Panc1 (cell line): ENCODE data around the gene FBXL12. TPM values are rescaled to one million over a fixed set of nuclear protein-coding genes. Genes with fewer than 3 reads are reported as not detected.
A peak's percentile ranks its signal among the peaks of the same experiment; 100 is the strongest.

Experiments
- ATAC-seq: fragments of 200-7000 bp; cut with Tn5 transposase; 2 replicates; pipeline ENCODE4 v1.9.1; 2020; ENCODE audit warnings: mild to moderate bottlenecking, moderate library complexity
- BruUV-seq: library from RNA; stranded (reverse); fragments of 400-500 nt; replicated peaks from 2 replicates; lab custom pipeline; 2021; lab: Mats Ljungman, UMichigan
- CTCF ChIA-PET: fragments of 300-600 bp; sonication (Branson Sonifier 250); formaldehyde crosslinking; loops from one replicate; lab custom pipeline; 2022; ENCODE audit warnings: antibody characterized with exemption; lab: Charles Lee
- POLR2A ChIA-PET: fragments of 300-600 bp; sonication (Branson Sonifier 250); formaldehyde crosslinking; loops from one replicate; lab custom pipeline; 2022; ENCODE audit warnings: antibody characterized with exemption; lab: Charles Lee
- DNase-seq: peaks from one replicate; pipeline ENCODE4 v3.0.0-alpha.2; 2010; ENCODE audit warnings: low read depth, low spot score
- H3K27ac ChIP-seq: 2 replicates; pipeline ENCODE4 v1.5.1; 2011; ENCODE audit warnings: mild to moderate bottlenecking, low read length, inconsistent platforms
- H3K27me3 ChIP-seq: fragments of 200-500 bp; sonication (Bioruptor generic); 2 replicates; pipeline ENCODE4 v1.6.0; 2014; ENCODE audit warnings: low read length, inconsistent platforms; ENCODE audit not compliant: control insufficient read depth, insufficient read depth
- H3K36me3 ChIP-seq: fragments of 200-500 bp; sonication (Bioruptor generic); 2 replicates; pipeline ENCODE4 v1.5.1; 2014; ENCODE audit warnings: inconsistent platforms, mild to moderate bottlenecking, low read length, moderate library complexity; ENCODE audit not compliant: control insufficient read depth, insufficient read depth
- H3K4me1 ChIP-seq: 2 replicates; pipeline ENCODE4 v1.5.1; 2011; ENCODE audit warnings: inconsistent platforms, mild to moderate bottlenecking, low read length, moderate library complexity; ENCODE audit not compliant: control insufficient read depth, insufficient read depth
- H3K4me3 ChIP-seq, 2 experiments: 2 replicates each; pipeline ENCODE4 v1.5.1; 2011 to 2012; ENCODE audit warnings: low read depth in 2 of 2, low read length in 2 of 2, mild to moderate bottlenecking in 2 of 2, inconsistent platforms in 1 of 2, moderate library complexity in 1 of 2
- H3K9me3 ChIP-seq: fragments of 200-500 bp; sonication (Bioruptor generic); 2 replicates; pipeline ENCODE4 v1.5.1; 2014; ENCODE audit warnings: low read depth, mild to moderate bottlenecking, inconsistent platforms, low read length, moderate library complexity; ENCODE audit not compliant: control insufficient read depth, insufficient read depth
- POLR2AphosphoS5 ChIP-seq: IDR thresholded peaks from 2 replicates; pipeline ENCODE4 v1.6.1; 2012; ENCODE audit warnings: mild to moderate bottlenecking, low read depth, low read length, moderate library complexity
- SIN3A ChIP-seq: IDR thresholded peaks from 2 replicates; pipeline ENCODE4 v1.6.1; 2012; ENCODE audit warnings: low read depth, mild to moderate bottlenecking, low read length, moderate library complexity, borderline replicate concordance; ENCODE audit not compliant: insufficient read depth
- TCF7L2 ChIP-seq: IDR thresholded peaks from 2 replicates; pipeline ENCODE4 v1.6.1; 2011; ENCODE audit warnings: mild to moderate bottlenecking, low read depth, low read length, inconsistent platforms
- in situ Hi-C: cut with HindIII; loops from 2 replicates; pipeline ENCODE4 v1.10.0; 2016; ENCODE audit warnings: low sequenced_read_pairs, low pct_unique_long_range_greater_than_20kb
- intact Hi-C: fragments of 100-400 bp; cut with micrococcal nuclease; formaldehyde crosslinking; loops from one replicate; pipeline ENCODE4 v1.10.0; 2022; ENCODE audit not compliant: unreplicated experiment
- total RNA-seq: library from RNA; stranded (reverse); gene quantifications from one replicate; pipeline ENCODE4 v1.2.1, GENCODE V29; 2021; ENCODE audit not compliant: unreplicated experiment
- TF ChIP-seq, protein P1 (sequence below): fragments of 450-650 bp; IDR thresholded peaks from 2 replicates; pipeline ENCODE4 v1.5.1; 2017; ENCODE audit warnings: mild to moderate bottlenecking
- TF ChIP-seq, protein P2 (sequence below), 2 experiments: IDR thresholded peaks; 2 replicates each; pipeline ENCODE4 v1.6.1; 2011 to 2012; ENCODE audit warnings: low read depth in 2 of 2, control low read depth in 1 of 2, low read length in 1 of 2, mild to moderate bottlenecking in 1 of 2, moderate library complexity in 1 of 2; ENCODE audit not compliant: insufficient read depth in 1 of 2

The FBXL12 gene
- total RNA-seq, 1 experiment from 2014 or later, result 29.2 TPM

DNA sequence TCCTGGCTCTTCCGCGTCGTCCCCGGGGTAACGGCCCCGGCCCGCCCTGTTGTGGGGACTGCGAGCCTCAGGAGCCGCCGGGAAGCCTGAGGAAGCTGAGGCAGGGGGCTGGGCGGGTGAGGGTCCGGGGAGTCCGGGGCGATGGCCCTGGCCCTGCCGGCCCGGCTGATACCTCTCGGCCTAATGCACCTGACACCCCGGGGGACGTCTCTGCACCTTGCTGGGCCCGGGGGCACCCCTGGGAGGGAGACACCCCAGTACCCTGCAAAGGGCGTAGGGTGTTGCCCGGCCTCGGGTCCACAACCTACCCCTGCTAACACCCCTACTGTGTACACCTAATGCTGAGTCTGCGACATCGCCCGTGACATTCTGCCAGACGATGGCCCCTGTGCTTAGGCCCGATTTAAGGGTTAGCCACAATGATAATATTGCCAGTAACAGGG, 16.6 kb upstream of the FBXL12 start:
- Histone ChIP-seq H3K36me3 (peaks cover 8% of the 10 kb centered on the region), H3K9me3 (no peaks in the 10 kb centered on the region), H3K4me3 (peak overlapping the region; percentile 73 to 74), H3K27me3 (no peaks in the 10 kb centered on the region), H3K4me1 (0 out of 2 replicates have a peak, but pooled peaks cover 4% of the 10 kb centered on the region), H3K27ac (peak overlapping the region; percentile 70)
- no peak for TF ChIP-seq POLR2AphosphoS5
- no peak for TF ChIP-seq SIN3A
- TF ChIP-seq, protein P1, sequence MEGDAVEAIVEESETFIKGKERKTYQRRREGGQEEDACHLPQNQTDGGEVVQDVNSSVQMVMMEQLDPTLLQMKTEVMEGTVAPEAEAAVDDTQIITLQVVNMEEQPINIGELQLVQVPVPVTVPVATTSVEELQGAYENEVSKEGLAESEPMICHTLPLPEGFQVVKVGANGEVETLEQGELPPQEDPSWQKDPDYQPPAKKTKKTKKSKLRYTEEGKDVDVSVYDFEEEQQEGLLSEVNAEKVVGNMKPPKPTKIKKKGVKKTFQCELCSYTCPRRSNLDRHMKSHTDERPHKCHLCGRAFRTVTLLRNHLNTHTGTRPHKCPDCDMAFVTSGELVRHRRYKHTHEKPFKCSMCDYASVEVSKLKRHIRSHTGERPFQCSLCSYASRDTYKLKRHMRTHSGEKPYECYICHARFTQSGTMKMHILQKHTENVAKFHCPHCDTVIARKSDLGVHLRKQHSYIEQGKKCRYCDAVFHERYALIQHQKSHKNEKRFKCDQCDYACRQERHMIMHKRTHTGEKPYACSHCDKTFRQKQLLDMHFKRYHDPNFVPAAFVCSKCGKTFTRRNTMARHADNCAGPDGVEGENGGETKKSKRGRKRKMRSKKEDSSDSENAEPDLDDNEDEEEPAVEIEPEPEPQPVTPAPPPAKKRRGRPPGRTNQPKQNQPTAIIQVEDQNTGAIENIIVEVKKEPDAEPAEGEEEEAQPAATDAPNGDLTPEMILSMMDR, result no peak
- ATAC-seq (peak; percentile 23), DNase-seq (no peak)
- BruUV-seq, result no TSS peak
- POLR2A ChIA-PET, result no interaction called here
- in situ Hi-C loops (no loop called here), intact Hi-C loops (no loop called here)
- CTCF ChIA-PET, result no interaction called here

DNA sequence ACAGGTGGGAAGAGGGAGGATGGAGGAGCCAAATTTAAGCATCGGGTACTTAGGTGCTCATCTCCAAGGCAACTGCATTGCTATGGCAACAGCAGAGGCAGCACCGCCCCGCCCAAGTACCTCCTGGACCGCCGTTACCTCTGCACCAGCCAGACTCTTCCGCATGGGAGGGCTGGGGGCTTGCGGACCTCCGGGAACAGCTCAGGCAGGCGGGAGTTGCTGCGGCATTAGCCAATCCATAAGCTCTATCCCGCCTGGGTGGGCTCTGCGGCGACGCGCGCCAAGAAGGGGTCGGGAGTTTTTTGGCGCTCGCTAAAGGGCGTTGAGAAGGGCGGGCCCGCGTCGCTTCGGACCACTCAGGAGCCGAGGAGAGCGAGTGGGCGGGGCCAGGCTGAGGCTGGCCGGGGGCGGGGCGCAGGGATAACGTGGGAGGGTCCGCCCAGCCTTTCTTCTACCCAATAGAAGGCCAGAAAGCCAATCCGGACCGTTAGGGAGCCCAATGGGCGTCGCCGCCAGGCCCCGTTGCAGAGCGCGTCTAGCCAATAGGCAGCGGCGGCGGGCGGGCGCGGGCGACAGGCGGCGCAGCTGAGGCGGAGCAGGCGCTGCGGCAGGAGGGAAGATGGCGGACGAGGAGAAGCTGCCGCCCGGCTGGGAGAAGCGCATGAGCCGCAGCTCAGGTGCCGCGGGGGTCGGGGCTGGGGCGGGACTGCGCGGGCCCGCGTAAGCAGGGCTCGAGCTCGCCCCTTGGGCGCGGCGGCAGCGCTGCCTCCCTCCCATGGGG, 16.0 kb upstream of the FBXL12 start, which contains the start of gene PIN1:
TSS of gene PIN1 (plus strand) at position 593 of the 781 bp plus-strand sequence. CDS start at position 620, 27 bp downstream.
- in situ Hi-C loops (no loop called here), intact Hi-C loops (no loop called here)
- Histone ChIP-seq H3K9me3 (no peaks in the 10 kb centered on the region), H3K4me3 (peak within 1 kb of the TSS; percentile 73 to 74), H3K27me3 (no peaks in the 10 kb centered on the region), H3K27ac (peak within 1 kb of the TSS; percentile 70), H3K36me3 (peaks cover 8% of the 10 kb centered on the region), H3K4me1 (0 out of 2 replicates have a peak, but pooled peaks cover 4% of the 10 kb centered on the region)
- TF ChIP-seq, protein P2, sequence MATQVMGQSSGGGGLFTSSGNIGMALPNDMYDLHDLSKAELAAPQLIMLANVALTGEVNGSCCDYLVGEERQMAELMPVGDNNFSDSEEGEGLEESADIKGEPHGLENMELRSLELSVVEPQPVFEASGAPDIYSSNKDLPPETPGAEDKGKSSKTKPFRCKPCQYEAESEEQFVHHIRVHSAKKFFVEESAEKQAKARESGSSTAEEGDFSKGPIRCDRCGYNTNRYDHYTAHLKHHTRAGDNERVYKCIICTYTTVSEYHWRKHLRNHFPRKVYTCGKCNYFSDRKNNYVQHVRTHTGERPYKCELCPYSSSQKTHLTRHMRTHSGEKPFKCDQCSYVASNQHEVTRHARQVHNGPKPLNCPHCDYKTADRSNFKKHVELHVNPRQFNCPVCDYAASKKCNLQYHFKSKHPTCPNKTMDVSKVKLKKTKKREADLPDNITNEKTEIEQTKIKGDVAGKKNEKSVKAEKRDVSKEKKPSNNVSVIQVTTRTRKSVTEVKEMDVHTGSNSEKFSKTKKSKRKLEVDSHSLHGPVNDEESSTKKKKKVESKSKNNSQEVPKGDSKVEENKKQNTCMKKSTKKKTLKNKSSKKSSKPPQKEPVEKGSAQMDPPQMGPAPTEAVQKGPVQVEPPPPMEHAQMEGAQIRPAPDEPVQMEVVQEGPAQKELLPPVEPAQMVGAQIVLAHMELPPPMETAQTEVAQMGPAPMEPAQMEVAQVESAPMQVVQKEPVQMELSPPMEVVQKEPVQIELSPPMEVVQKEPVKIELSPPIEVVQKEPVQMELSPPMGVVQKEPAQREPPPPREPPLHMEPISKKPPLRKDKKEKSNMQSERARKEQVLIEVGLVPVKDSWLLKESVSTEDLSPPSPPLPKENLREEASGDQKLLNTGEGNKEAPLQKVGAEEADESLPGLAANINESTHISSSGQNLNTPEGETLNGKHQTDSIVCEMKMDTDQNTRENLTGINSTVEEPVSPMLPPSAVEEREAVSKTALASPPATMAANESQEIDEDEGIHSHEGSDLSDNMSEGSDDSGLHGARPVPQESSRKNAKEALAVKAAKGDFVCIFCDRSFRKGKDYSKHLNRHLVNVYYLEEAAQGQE (IDR thresholded peaks at IDR 0.05; ENCODE audit: insufficient read depth in 1 of 2, low read depth in 2 of 2, low read length in 1 of 2), result no peak
- TF ChIP-seq SIN3A, result 0 out of 2 replicates have a peak, but pooled peaks have one; percentile 36
- peak; percentile 31; the same call in 1 of the 2 replicates for TF ChIP-seq POLR2AphosphoS5
- DNase-seq, result peak; percentile 85
- CTCF ChIA-PET, result interaction anchor here (0.6 kb wide), 1 partner anchor 271 kb away, joined by 3 read pairs; the partner anchor contains the start of gene PPAN
- no TSS peak for BruUV-seq
- POLR2A ChIA-PET, result no interaction called here
- ATAC-seq, result peak; percentile 99

DNA sequence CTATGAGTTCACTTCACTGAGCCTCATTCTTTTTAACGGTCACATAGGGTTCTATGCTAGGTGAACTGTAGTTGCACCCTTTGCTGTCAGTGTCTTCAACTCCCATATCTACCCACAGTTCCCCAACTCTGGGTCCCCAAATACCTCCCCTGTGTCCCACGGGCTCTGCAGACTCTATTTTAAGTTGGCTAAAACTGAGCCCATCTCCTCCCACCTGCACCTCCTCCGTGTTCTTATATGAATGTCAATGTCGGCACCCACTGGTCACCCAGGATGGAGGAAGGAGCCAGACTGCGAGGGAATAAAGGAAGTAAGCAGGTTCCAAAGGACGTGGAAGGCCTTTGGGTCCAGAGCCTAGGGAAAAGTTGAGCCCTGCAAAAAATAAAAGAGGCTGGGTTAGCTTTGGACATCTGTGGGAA, 15.4 kb upstream of the FBXL12 start:
- Histone ChIP-seq H3K27me3 (no peaks in the 10 kb centered on the region), H3K4me1 (0 out of 2 replicates have a peak, but pooled peaks cover 4% of the 10 kb centered on the region), H3K9me3 (no peaks in the 10 kb centered on the region), H3K27ac (no peak overlapping the region; the same call in 1 of the 2 replicates), H3K4me3 (peak overlapping the region; percentile 56 to 74), H3K36me3 (peaks cover 8% of the 10 kb centered on the region)
- intact Hi-C loops (no loop called here), in situ Hi-C loops (no loop called here)
- CTCF ChIA-PET, result interaction anchor here (0.6 kb wide), 1 partner anchor 272 kb away, joined by 3 read pairs; the partner anchor contains the start of gene PPAN
- ATAC-seq (peak; percentile 11), DNase-seq (no peak)
- TF ChIP-seq POLR2AphosphoS5, result no peak
- no peak for TF ChIP-seq TCF7L2
- TF ChIP-seq SIN3A, result no peak
- TF ChIP-seq, protein P2 (IDR thresholded peaks at IDR 0.05; ENCODE audit: insufficient read depth in 1 of 2, low read depth in 2 of 2, low read length in 1 of 2), result no peak
- TF ChIP-seq, protein P1, result no peak
- BruUV-seq, result no TSS peak
- POLR2A ChIA-PET, result no interaction called here
